ENCODE measurements around the gene MEX3A.
"Not testable (repeated sequence)": the region's sequence is repeated elsewhere in the genome, so short reads cannot be mapped to it uniquely, and the experiment has no call there.

Gene MEX3A

DNA sequence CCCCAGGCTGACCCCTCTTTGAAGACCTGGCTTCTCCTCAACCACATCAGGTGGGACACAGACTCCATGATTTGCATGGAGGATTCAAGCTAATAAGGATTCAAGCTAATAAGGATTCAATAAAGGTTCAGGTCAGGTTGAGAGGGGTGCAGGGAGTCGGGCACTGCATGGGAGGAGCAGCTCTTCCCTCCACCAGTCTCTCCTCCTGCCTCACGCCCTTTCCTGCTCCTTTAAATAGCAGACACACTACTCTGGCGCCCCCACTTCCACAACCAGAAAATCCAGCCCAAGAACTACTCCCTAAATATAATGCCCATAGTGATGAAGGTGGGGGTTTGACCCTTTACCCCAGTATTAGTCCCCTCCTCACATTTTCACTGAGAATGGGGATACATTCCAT is 7.1 kb downstream of the MEX3A start:
- DNase-seq (ENCODE audit: low read depth): no peak
- no peak overlapping the region for H3K4me3 ChIP-seq (ENCODE audit: low read depth, low read length)
- TF ChIP-seq, protein P1, sequence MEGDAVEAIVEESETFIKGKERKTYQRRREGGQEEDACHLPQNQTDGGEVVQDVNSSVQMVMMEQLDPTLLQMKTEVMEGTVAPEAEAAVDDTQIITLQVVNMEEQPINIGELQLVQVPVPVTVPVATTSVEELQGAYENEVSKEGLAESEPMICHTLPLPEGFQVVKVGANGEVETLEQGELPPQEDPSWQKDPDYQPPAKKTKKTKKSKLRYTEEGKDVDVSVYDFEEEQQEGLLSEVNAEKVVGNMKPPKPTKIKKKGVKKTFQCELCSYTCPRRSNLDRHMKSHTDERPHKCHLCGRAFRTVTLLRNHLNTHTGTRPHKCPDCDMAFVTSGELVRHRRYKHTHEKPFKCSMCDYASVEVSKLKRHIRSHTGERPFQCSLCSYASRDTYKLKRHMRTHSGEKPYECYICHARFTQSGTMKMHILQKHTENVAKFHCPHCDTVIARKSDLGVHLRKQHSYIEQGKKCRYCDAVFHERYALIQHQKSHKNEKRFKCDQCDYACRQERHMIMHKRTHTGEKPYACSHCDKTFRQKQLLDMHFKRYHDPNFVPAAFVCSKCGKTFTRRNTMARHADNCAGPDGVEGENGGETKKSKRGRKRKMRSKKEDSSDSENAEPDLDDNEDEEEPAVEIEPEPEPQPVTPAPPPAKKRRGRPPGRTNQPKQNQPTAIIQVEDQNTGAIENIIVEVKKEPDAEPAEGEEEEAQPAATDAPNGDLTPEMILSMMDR (IDR thresholded peaks at IDR 0.05; ENCODE audit: low read depth, low read length, missing control alignments): no peak

DNA sequence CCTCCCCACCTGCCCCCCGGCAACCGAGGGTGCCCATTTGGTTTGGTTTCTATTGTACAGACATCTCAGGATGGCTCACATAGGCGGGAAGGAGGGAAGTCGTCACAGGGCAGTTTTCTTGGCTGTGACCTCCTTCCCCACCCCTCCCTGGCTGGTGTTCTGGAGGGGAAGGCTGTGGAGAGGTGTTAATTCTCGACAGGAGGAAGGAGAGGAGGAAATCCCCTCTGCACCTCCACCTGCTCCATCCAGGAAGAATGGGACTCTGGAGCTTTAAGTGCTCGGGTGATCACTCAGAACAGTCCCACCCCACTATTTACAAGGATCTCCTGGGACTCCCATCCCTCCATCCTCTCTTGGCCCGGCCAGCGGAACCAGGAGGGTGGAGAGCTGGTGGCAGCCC is 7.6 kb downstream of the MEX3A start:
- H3K4me3 ChIP-seq (ENCODE audit: low read depth, low read length): no peak overlapping the region
- no peak for DNase-seq (ENCODE audit: low read depth)
- TF ChIP-seq, protein P1 (IDR thresholded peaks at IDR 0.05; ENCODE audit: low read depth, low read length, missing control alignments): no peak

DNA sequence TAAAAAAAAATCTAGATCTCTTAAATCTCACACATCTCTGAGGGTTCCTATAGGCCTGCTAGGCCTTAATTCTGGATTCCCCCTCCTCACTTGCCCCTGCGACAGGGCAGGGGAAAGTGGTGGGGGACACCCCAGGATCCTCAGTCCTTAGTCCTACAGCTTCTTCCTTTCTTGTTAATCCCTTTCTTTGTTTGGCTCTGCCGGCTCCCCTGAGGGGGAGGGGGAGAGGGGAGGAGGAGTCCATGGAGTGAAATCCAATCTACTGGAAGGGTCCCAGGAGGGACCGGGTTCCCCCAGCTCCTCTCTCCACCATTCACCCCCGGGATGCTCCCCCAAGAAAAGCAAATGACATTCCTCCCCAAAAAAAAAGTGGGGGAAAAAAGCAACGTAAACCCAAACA is 8.5 kb downstream of the MEX3A start:
- TF ChIP-seq, protein P1 (IDR thresholded peaks at IDR 0.05; ENCODE audit: low read depth, low read length, missing control alignments): no peak
- no peak overlapping the region for H3K4me3 ChIP-seq (ENCODE audit: low read depth, low read length)
- no peak for DNase-seq (ENCODE audit: low read depth)

DNA sequence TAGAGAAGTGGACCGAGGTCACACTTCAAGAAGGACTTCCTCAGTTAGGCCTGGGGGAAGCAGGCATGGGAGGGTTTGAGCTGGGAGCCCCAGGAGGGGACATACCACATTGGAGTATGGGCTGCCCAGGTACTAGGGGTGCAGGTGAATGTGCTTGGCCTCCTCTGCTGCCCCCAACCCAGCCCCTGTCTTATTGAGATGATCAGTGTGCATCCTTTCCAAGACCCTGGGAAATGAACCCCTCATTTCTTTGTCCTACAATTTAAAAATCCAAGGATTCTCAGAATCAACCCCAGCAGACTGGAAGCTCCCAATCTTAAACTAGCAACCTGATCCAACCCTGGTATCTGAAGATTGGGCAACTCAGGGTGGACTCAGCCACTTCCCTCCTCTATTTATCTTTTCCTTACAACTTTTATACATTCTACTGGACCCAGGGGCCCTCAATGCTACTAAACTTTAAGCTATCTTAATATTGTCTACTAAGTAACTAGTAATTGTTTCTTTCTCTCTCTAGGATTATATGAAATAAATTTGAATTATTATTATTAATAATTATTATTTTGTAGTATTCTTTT is 9.1 kb downstream of the MEX3A start:
- no peak for DNase-seq (ENCODE audit: low read depth)
- TF ChIP-seq, protein P1 (IDR thresholded peaks at IDR 0.05; ENCODE audit: low read depth, low read length, missing control alignments): no peak
- H3K4me3 ChIP-seq (ENCODE audit: low read depth, low read length): no peak overlapping the region

DNA sequence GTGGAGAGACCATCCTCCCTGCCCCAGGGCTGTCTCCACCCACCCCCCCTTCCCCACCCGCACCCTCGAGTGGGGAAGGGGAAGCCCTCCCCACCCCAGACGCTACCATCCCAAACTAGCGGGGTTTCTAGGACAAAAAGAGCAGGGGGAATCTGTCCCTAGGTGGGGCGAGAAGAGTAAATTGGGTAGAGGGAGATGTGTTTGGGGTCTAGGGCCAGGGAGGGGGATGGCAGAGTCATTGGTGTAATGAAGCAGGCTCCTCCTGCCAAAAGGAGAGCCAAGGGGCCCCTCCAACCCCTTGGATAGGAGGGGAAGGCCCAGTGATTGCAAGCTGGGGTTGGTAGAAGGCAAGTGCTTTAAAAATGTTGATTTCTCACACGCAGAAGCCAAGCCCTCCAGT is 10.0 kb downstream of the MEX3A start:
- TF ChIP-seq, protein P1 (IDR thresholded peaks at IDR 0.05; ENCODE audit: low read depth, low read length, missing control alignments): no peak
- DNase-seq (ENCODE audit: low read depth): no peak
- H3K4me3 ChIP-seq (ENCODE audit: low read depth, low read length): no peak overlapping the region

DNA sequence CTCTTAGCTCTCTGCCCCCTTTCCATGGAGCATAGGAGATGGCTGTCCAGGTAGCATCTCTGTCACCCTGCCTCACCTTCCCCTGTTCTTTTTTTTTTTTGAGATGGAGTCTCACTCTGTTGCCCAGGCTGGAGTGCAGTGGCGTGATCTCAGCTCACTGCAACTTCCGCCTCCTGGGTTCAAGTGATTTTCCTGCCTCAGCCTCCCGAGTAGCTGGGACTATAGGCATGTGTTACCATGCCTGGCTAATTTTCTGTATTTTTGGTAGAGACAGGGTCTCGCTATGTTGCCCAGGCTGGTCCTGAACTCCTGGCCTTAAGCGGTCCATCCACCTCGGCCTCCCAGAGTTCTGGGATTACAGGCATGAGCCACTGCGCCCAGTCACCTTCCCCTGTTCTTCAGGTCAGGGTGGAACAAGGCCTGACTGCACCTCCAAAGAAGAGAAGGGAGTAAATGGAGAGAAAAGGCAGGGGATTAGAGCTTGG is 10.9 kb downstream of the MEX3A start:
- H3K4me3 ChIP-seq (ENCODE audit: low read depth, low read length); DNase-seq (ENCODE audit: low read depth): not testable (repeated sequence)

DNA sequence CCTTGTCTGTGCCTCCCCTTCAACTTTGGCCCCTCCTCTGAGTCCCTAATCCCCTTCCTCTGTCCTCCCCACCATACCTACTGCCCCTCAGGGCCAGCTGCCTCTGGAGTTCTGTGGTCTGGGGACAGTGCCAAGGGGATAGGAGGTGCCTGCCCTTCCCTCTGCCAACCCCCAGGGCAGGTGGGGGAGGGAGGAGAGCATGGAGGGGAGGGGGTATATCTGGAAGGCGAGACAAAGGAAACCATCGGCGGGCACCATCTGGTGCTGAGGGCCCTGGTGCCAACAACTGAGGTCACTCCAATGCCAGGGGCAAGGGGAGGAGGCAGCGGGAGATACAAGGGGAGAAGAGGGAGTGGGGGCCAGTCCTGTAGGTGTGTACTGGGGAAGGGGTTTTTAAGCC is 11.7 kb downstream of the MEX3A start:
- H3K4me3 ChIP-seq (ENCODE audit: low read depth, low read length): no peak overlapping the region
- DNase-seq (ENCODE audit: low read depth): no peak
- TF ChIP-seq, protein P1 (IDR thresholded peaks at IDR 0.05; ENCODE audit: low read depth, low read length, missing control alignments): no peak

All from GM12864 (cell line).